IPS DF 4.7 (cell line): Measurements from ENCODE around the gene FCRL3.

Experiments used
- DNase-seq: peaks from one replicate; pipeline ENCODE4 v3.0.0-alpha.2; 2013; ENCODE audit warnings: low spot score; ENCODE audit errors: extremely low read depth

The FCRL3 gene

DNA sequence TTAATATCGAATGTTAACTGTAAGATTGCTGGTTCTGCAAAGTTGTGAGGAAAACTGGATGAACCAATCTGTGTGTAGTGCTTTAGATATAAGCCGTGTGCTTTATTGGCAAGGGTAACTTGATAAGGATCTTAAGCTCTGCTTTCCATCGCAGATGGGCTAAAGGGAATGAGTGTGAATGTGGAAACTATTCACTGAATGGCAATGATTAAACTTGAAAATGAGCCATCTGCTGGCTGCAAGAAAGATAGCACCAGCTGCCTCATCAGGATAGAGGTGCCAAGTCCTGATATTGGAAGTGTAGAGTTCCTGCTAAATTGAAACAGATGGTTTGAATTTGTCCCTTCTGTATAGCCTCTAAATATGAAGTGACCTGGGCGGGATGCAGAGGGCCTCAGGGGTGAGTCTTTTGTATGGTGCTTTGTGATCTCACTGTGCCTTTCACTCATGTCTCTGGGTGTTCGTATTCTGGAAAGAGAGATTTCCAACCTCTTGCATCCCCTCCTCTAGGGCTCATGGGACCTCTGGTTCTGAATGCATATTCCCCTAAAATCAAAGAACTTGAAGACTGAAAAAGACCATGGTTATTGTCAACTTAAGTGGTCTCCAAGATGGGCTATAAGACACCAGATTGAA lies 9.2 kb downstream of the FCRL3 start:
- DNase-seq: peak; percentile 30

DNA sequence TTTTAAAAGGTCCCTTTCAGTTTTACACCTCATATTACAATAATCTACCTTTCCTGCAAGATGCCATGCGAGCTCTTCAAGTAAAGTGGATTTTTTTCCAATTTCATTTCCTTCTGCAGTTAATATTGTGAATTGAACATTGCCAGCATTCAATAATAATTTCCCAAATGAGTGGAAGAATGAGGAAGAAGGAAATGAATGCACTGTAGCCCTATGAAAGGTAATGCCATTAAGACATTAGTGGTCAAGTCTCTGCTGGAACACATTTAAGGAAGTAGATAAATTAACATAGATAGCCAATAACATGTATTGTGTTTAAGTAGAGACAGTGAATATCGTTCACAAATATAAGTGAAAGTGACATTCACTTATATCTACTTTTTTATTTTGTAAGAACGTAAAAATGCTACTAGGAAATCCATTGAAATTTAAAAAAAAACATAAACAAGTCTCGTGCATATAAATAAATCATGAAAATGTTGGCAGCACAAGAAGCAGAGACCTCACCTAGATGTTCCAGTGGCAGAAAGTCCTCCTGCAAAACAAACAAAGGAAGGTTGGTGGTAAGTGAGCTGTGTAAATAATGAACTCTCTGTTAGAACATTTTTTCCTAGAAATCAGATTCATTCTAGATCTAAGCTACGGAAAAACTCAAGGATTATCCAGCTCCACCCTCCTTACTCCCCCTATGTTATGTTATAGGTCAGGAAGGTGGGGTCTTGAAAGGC lies 17.7 kb downstream of the FCRL3 start:
- DNase-seq: no peak

DNA sequence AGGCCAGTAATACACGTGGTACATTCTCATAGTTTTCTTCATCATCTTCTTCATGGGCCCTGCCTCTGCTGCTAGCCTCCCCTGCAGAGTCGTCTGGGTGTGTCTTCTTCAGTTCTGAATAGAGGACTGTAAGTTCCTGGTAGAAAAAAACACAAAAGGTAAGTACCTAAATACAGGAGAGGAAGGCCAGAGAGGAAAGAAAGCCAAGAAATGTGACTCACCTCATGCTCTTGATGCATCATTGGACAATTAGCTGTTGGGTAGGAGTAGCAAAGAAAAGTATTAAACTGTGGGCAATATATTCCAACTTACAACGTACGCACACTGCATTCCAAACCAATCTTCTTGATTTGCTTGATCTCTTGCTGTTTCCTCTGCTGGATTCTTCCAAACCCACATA lies 21.8 kb downstream of the FCRL3 start:
- no peak for DNase-seq

DNA sequence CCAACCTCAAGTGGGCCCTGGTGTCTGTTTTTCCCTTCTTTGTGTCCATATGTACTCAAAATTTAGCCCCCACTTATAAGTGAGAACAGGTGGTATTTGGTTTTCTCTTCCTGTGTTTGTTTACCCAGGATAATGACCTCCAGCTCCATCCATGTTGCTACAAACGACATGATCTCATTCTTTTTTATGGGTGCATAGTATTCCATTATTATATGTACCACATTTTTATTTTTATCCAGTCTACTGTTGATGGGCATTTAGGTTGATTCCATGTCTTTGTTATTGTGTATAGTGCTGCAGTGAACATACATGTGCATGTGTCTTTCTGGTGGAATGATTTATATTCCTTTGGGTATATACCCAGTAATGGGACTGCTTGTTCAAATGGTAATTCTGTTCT lies 27.6 kb downstream of the FCRL3 start:
- no peak for DNase-seq

DNA sequence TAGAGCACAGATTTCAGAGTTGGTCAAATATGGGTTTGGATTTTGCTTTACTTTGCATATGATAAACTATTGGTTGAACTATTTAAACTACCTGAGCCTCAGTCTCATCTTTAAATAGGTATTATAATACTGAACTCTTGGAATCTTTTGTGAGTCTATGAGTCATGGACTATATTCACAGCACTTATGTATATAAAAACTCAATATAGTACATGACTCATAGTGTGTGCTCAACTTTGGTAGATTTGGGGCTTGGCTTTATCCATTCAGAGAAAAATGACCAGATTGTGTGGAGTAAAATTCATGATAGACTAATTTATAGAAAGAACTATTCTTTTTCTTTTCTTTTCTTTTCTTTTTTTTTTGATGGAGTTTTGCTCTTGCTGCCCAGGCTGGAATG lies 28.7 kb downstream of the FCRL3 start:
- DNase-seq: no peak

DNA sequence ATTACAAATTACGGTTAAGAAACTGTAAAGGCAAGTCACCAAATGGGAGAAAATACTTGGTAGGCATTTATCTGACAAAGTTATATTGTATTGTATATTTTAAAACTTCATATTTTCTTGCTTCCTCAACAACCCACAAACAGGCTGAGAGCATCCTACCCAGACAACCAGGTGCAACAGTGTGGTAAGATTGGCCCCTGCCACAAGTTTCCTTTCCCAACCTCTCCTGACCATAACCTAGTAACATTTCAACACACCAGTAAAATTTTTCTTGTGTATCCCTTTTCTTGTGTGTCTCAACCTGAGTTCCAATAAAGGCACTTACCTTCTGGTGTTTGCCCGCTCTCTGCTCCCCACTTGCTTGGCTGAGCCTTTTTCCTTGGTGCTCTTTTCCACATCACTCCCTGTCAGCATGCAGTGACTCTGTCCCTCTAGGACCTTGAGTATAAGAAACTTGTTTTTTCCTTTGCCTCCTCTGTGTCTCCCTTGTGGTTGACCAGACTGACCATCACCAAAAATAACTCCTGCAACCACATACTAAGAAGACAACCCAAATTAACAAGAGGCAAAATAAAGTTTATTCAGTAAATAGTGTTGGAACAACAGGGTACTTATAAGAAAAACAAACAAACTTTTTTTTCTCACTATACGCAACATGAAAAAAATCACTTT lies 40.9 kb downstream of the FCRL3 start:
- no peak for DNase-seq

DNA sequence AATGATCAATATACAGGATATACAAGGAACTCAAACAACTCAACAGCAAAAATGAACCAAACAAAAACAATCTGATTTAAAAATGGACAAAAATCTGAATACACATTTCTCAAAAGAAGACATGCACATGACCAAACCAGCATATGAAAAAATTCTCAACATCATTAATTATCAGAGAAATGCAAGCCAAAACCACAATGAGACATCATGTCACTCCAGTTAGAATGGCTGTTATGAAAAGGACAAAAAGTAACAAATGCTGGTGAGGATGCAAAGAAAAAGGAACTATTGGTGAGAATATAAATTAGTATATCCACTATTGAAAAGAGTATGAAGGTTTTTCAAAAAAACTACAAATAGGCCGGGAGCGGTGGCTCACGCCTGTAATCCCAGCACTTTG lies 42.0 kb downstream of the FCRL3 start:
- no peak for DNase-seq

DNA sequence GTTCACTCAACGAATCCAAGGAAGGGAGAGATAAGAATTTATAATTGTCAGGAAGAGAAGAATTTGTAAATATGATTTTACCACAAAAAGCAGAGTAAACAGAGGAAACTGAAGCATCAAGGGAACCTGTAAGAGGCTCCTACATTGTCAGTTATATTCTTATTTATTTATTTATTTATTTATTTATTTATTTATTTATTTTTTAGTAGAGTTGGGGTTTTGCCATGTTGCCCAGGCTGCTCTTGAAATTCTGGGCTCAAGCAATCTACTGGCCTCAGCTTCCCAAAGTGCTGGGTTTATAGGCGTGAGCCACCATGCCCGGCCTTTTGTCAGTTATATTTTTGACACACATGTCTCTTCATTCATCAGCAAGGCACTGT lies 47.1 kb downstream of the FCRL3 start:
- no peak for DNase-seq

DNA sequence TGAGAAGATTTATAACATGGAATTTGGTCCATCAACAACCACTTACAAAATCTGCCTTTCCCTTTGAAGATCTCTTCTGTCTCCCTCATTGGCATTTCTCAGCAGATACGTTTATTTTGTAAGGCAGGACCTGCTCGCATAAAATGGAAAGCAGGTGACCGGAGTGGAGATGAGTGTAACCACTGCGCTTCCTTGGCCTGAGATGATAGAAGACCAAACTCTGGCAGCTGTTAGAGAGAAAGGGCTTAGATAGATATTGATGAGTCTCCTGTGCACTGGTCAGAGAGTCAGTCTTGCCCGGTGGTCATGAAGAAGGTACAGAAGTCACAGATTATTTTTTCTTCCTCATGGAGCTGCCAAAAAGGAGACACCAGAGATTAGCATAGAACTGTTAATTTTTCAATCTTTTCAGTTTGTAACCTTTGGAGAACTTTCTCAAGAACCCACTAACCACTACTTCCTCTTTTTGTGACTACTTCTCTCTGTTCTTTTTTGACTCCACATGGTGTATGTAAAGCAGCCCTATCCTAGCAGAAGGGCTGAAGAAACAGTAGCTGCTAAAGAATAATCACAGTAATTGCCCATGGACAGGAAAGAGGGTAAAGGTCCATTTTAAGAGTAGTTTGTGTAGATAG lies 47.6 kb downstream of the FCRL3 start:
- DNase-seq: no peak

DNA sequence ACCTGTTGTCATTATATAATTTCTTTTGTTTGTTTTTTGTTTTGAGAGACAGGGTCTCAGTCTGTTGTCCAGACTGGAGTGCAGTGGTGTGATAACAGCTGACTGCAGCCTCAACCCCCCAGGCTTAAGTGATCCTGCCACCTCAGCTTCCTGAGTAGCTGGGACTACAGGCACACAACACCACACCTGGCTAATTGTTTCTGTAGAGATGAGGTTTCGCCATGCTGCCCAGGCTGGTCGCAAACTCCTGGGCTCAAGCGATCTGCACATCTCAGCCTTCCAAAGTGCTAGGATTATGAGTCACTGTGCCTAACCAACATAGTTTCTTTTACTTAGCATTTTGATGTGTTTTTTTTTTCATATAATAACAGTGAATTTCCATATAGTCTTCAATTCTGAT lies 52.3 kb downstream of the FCRL3 start:
- no peak for DNase-seq

DNA sequence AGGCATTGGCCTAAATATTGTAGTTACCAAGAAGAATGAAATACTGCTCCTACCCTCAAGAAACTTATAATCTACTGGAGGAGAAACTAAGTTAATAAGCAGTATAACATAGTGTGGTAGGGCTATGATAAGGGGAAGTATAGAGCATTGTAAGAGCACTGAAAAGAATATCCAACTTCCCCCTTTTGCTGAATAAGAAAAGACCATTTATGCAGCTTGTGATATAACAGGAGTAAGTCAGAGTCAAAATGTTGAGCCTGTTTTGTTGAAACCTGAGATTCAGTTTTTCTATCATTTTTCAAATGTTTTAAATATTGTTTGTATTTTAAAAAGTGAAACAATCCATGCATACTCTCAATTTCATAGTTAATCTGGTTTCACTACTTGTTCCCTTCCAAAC lies 54.4 kb downstream of the FCRL3 start:
- no peak for DNase-seq

DNA sequence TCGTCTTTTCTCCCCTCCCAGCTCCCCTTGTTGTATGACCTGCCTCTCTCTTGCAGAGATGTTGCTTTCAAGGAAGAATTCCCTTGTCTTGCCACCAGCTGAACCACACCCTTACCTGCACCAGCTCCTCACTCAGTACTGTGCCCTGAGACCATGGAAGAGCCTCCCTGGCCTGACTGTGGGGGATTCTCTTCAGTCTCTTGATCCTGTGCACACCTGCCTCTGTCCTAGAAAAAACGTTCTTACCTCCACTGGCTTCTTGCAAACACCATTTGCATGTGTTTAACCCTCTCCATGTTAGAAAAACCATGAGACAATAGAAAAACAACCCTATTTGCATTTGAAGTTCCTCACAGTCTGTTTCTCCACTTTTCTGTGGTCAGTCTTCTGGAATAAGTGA lies 59.4 kb downstream of the FCRL3 start:
- no peak for DNase-seq

DNA sequence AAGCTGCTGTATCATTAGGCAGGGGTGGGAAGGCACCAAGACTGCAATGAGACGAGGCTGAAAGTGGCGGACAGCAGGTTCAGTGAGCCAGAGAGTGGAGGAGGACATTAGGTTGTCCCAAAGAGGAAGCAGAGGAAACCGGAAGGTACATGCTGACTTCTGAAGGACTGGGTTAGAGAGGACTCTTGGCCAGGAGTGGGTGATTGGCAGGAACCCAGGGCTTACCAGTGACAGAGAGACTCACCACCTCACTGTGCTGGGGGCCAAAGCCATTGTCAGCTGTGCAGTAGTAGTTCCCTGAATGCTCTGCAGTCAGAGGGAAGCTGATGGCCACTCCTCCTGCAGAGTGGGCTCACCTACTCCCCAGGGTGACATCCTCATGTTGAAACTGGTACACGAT lies 60.8 kb downstream of the FCRL3 start:
- DNase-seq: no peak

DNA sequence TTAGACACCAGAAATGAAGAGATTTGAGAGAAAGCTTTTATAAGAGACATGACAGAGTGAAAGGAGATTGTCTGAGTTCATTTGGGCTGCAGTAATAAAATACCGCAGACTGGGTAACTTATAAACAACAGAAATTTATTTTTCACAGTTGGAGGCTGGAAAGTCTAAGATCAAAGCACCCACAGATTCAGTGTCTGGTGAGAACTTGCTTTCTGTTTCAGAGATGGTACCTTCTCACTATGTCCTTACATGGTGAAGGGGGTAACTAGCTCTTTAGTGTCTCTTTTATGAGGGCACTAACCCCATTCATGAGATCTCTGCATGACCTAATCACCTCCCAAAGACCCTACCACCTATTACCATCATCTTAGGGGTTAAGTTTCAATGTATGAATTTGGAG lies 71.8 kb downstream of the FCRL3 start:
- no peak for DNase-seq
